ENCODE data around the gene DAB2IP. TPM values are rescaled to one million over a fixed set of nuclear protein-coding genes. Genes with fewer than 3 reads are reported as not detected.

The DAB2IP gene
- total RNA-seq, 1 experiment from 2014 or later, result 18.7 TPM

- peaks cover 4% of the 10 kb centered on the region; the same call in 1 of the 2 replicates for H3K4me1 ChIP-seq
Measured at GRCh38 chr9:121658591-121658990, 7.2 kb downstream of the DAB2IP start.

GRCh38 chr9:121660367-121660766 lies 8.9 kb downstream of the DAB2IP start:
- Histone ChIP-seq H3K9me3 (replicated peaks) (no peaks in the 10 kb centered on the region), H3K27me3 (no peaks in the 10 kb centered on the region), H3K4me3 (no peak overlapping the region), H3K36me3 (no peaks in the 10 kb centered on the region; the same call in 1 of the 2 replicates), H3K27ac (no peak overlapping the region), H3K4me1 (peaks cover 4% of the 10 kb centered on the region; the same call in 1 of the 2 replicates)
- DNase-seq, result peak; percentile 43 to 62

More at GRCh38 chr9:121658591-121658990, 7.2 kb downstream of the DAB2IP start:
- Histone ChIP-seq H3K27ac (no peak overlapping the region), H3K4me3 (no peak overlapping the region), H3K9me3 (replicated peaks) (no peaks in the 10 kb centered on the region), H3K27me3 (no peaks in the 10 kb centered on the region), H3K36me3 (no peaks in the 10 kb centered on the region; the same call in 1 of the 2 replicates)
- DNase-seq, result no peak

- no peak for DNase-seq
- Histone ChIP-seq H3K36me3 (no peaks in the 10 kb centered on the region; the same call in 1 of the 2 replicates), H3K4me1 (peaks cover 4% of the 10 kb centered on the region; the same call in 1 of the 2 replicates), H3K4me3 (no peak overlapping the region), H3K27ac (no peak overlapping the region), H3K27me3 (no peaks in the 10 kb centered on the region), H3K9me3 (replicated peaks) (no peaks in the 10 kb centered on the region)
Measured at GRCh38 chr9:121660876-121661275, 9.4 kb downstream of the DAB2IP start.

GRCh38 chr9:121661328-121661727 lies 9.9 kb downstream of the DAB2IP start:
- H3K27ac ChIP-seq, result no peak overlapping the region
- H3K36me3 ChIP-seq, result no peaks in the 10 kb centered on the region; the same call in 1 of the 2 replicates
- H3K4me1 ChIP-seq, result peaks cover 4% of the 10 kb centered on the region; the same call in 1 of the 2 replicates
- no peaks in the 10 kb centered on the region for H3K27me3 ChIP-seq
- no peak for DNase-seq
- H3K9me3 ChIP-seq (replicated peaks), result no peaks in the 10 kb centered on the region
- H3K4me3 ChIP-seq, result no peak overlapping the region

- Histone ChIP-seq H3K9me3 (replicated peaks) (no peaks in the 10 kb centered on the region), H3K4me1 (peaks cover 4% of the 10 kb centered on the region; the same call in 1 of the 2 replicates), H3K36me3 (no peaks in the 10 kb centered on the region; the same call in 1 of the 2 replicates), H3K27ac (no peak overlapping the region), H3K4me3 (no peak overlapping the region), H3K27me3 (no peaks in the 10 kb centered on the region)
- no peak for DNase-seq
Measured at GRCh38 chr9:121662359-121662758, 10.9 kb downstream of the DAB2IP start.

- Histone ChIP-seq H3K36me3 (no peaks in the 10 kb centered on the region; the same call in 1 of the 2 replicates), H3K9me3 (replicated peaks) (no peaks in the 10 kb centered on the region), H3K4me3 (no peak overlapping the region), H3K4me1 (peaks cover 4% of the 10 kb centered on the region; the same call in 1 of the 2 replicates), H3K27me3 (no peaks in the 10 kb centered on the region), H3K27ac (no peak overlapping the region)
- DNase-seq, result no peak
Measured at GRCh38 chr9:121662891-121663580, 11.6 kb downstream of the DAB2IP start.

GRCh38 chr9:121663591-121663990 lies 12.2 kb downstream of the DAB2IP start:
- Histone ChIP-seq H3K4me3 (no peak overlapping the region), H3K27ac (no peak overlapping the region), H3K27me3 (no peaks in the 10 kb centered on the region), H3K9me3 (replicated peaks) (no peaks in the 10 kb centered on the region), H3K4me1 (peaks cover 4% of the 10 kb centered on the region; the same call in 1 of the 2 replicates), H3K36me3 (no peaks in the 10 kb centered on the region; the same call in 1 of the 2 replicates)
- DNase-seq, result no peak

GRCh38 chr9:121666294-121666693 lies 14.9 kb downstream of the DAB2IP start:
- Histone ChIP-seq H3K9me3 (replicated peaks) (no peaks in the 10 kb centered on the region), H3K4me3 (no peak overlapping the region), H3K27me3 (no peaks in the 10 kb centered on the region), H3K4me1 (0 out of 2 replicates have a peak, but pooled peaks cover 2% of the 10 kb centered on the region), H3K36me3 (no peaks in the 10 kb centered on the region; the same call in 1 of the 2 replicates), H3K27ac (no peak overlapping the region)
- DNase-seq, result no peak

GRCh38 chr9:121667214-121667613 lies 15.8 kb downstream of the DAB2IP start:
- no peak overlapping the region for H3K27ac ChIP-seq
- no peaks in the 10 kb centered on the region for H3K9me3 ChIP-seq (replicated peaks)
- 0 out of 2 replicates have a peak, but pooled peaks cover 2% of the 10 kb centered on the region for H3K4me1 ChIP-seq
- H3K36me3 ChIP-seq, result no peaks in the 10 kb centered on the region; the same call in 1 of the 2 replicates
- no peak for DNase-seq
- no peaks in the 10 kb centered on the region for H3K27me3 ChIP-seq
- H3K4me3 ChIP-seq, result no peak overlapping the region

GRCh38 chr9:121667890-121668289 lies 16.5 kb downstream of the DAB2IP start:
- no peak overlapping the region for H3K27ac ChIP-seq

GRCh38 chr9:121670431-121670830 lies 19.0 kb downstream of the DAB2IP start:
- H3K9me3 ChIP-seq (replicated peaks), result no peaks in the 10 kb centered on the region
- H3K4me3 ChIP-seq, result no peak overlapping the region
- no peaks in the 10 kb centered on the region for H3K27me3 ChIP-seq
- no peak overlapping the region for H3K27ac ChIP-seq
- no peak for DNase-seq
- H3K36me3 ChIP-seq, result no peaks in the 10 kb centered on the region
- no peaks in the 10 kb centered on the region; the same call in 1 of the 2 replicates for H3K4me1 ChIP-seq

More at GRCh38 chr9:121667890-121668289, 16.5 kb downstream of the DAB2IP start:
- Histone ChIP-seq H3K4me3 (no peak overlapping the region), H3K4me1 (no peaks in the 10 kb centered on the region), H3K27me3 (no peaks in the 10 kb centered on the region), H3K9me3 (replicated peaks) (no peaks in the 10 kb centered on the region), H3K36me3 (no peaks in the 10 kb centered on the region; the same call in 1 of the 2 replicates)
- no peak for DNase-seq

- no peak for DNase-seq
Measured at GRCh38 chr9:121671612-121672155, 20.2 kb downstream of the DAB2IP start.

GRCh38 chr9:121672213-121672612 lies 20.8 kb downstream of the DAB2IP start:
- no peaks in the 10 kb centered on the region; the same call in 1 of the 2 replicates for H3K4me1 ChIP-seq
- DNase-seq, result no peak
- H3K27me3 ChIP-seq, result no peaks in the 10 kb centered on the region
- no peaks in the 10 kb centered on the region for H3K36me3 ChIP-seq
- H3K9me3 ChIP-seq (replicated peaks), result no peaks in the 10 kb centered on the region
- no peak overlapping the region for H3K27ac ChIP-seq
- no peak overlapping the region for H3K4me3 ChIP-seq

More at GRCh38 chr9:121671612-121672155, 20.2 kb downstream of the DAB2IP start:
- Histone ChIP-seq H3K27ac (no peak overlapping the region), H3K4me3 (no peak overlapping the region), H3K36me3 (no peaks in the 10 kb centered on the region), H3K9me3 (replicated peaks) (no peaks in the 10 kb centered on the region), H3K4me1 (no peaks in the 10 kb centered on the region; the same call in 1 of the 2 replicates), H3K27me3 (no peaks in the 10 kb centered on the region)

- no peak for DNase-seq
- H3K4me3 ChIP-seq, result no peak overlapping the region
- no peaks in the 10 kb centered on the region for H3K27me3 ChIP-seq
- H3K27ac ChIP-seq, result no peak overlapping the region
- H3K9me3 ChIP-seq (replicated peaks), result no peaks in the 10 kb centered on the region
- H3K4me1 ChIP-seq, result no peaks in the 10 kb centered on the region; the same call in 1 of the 2 replicates
- H3K36me3 ChIP-seq, result no peaks in the 10 kb centered on the region
Measured at GRCh38 chr9:121672986-121673385, 21.6 kb downstream of the DAB2IP start.

GRCh38 chr9:121673576-121673975 lies 22.1 kb downstream of the DAB2IP start:
- no peaks in the 10 kb centered on the region for H3K9me3 ChIP-seq (replicated peaks)
- no peak for DNase-seq

More at GRCh38 chr9:121673576-121673975, 22.1 kb downstream of the DAB2IP start:
- Histone ChIP-seq H3K4me3 (no peak overlapping the region), H3K4me1 (no peaks in the 10 kb centered on the region; the same call in 1 of the 2 replicates), H3K36me3 (no peaks in the 10 kb centered on the region), H3K27ac (no peak overlapping the region), H3K27me3 (no peaks in the 10 kb centered on the region)

Measured in SJCRH30 (cell line).